ENCODE measurements around the gene YLPM1.

- TF ChIP-seq CTCF (IDR thresholded peaks at IDR 0.05) (no peak), POLR2A (IDR thresholded peaks at IDR 0.05) (no peak)
Measured at GRCh38 chr14:74801396-74801795, 38.3 kb downstream of the YLPM1 start.
